WTC11 (cell line): ENCODE data around the gene CUEDC1.

Experiments
- AFF4 ChIP-seq: sonication (generic); formaldehyde crosslinking; IDR thresholded peaks from 2 replicates; pipeline ENCODE4 v1.8.1; 2023; ENCODE audit warnings: mild to moderate bottlenecking, missing genetic modification reagents, borderline replicate concordance
- ARID4B ChIP-seq: sonication (generic); formaldehyde crosslinking; IDR thresholded peaks from 2 replicates; pipeline ENCODE4 v1.8.0; 2023; ENCODE audit warnings: missing genetic modification reagents, mild to moderate bottlenecking, borderline replicate concordance
- CTCF ChIP-seq: fragments of 200-600 bp; IDR thresholded peaks from 2 replicates; pipeline ENCODE4 v1.8.0; 2022; ENCODE audit warnings: antibody characterized with exemption
- IRF1 ChIP-seq: sonication (generic); formaldehyde crosslinking; IDR thresholded peaks from 2 replicates; pipeline ENCODE4 v1.8.0; 2023; ENCODE audit warnings: missing genetic modification reagents
- MAX ChIP-seq: sonication (generic); formaldehyde crosslinking; IDR thresholded peaks from 2 replicates; pipeline ENCODE4 v1.8.0; 2022; ENCODE audit warnings: mild to moderate bottlenecking, missing genetic modification reagents
- PREB ChIP-seq: sonication (generic); formaldehyde crosslinking; IDR thresholded peaks from 2 replicates; pipeline ENCODE4 v1.8.1; 2022; ENCODE audit warnings: mild to moderate bottlenecking, missing genetic modification reagents, moderate library complexity, borderline replicate concordance
- ZNF121 ChIP-seq: sonication (generic); formaldehyde crosslinking; IDR thresholded peaks from 2 replicates; pipeline ENCODE4 v1.8.0; 2023; ENCODE audit warnings: missing genetic modification reagents

GRCh38 chr17:57983446-57983845 lies 28.2 kb upstream of the CUEDC1 start:
- TF ChIP-seq CTCF (no peak), PREB (CRISPR knock-in tag) (no peak), AFF4 (no peak), MAX (CRISPR knock-in tag) (no peak), ARID4B (no peak), IRF1 (CRISPR knock-in tag) (no peak), ZNF121 (CRISPR knock-in tag) (no peak)
